GM21367 (cell line): Measurements from ENCODE around the gene EXOC7.
A peak's percentile ranks its signal among the peaks of the same experiment; 100 is the strongest.

Source experiments
- ATAC-seq: cut with Tn5 transposase; IDR thresholded peaks from one replicate; pipeline ENCODE4 v1.9.1; 2021; ENCODE audit not compliant: unreplicated experiment

EXOC7 gene, protein sequence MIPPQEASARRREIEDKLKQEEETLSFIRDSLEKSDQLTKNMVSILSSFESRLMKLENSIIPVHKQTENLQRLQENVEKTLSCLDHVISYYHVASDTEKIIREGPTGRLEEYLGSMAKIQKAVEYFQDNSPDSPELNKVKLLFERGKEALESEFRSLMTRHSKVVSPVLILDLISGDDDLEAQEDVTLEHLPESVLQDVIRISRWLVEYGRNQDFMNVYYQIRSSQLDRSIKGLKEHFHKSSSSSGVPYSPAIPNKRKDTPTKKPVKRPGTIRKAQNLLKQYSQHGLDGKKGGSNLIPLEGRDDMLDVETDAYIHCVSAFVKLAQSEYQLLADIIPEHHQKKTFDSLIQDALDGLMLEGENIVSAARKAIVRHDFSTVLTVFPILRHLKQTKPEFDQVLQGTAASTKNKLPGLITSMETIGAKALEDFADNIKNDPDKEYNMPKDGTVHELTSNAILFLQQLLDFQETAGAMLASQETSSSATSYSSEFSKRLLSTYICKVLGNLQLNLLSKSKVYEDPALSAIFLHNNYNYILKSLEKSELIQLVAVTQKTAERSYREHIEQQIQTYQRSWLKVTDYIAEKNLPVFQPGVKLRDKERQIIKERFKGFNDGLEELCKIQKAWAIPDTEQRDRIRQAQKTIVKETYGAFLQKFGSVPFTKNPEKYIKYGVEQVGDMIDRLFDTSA

DNA sequence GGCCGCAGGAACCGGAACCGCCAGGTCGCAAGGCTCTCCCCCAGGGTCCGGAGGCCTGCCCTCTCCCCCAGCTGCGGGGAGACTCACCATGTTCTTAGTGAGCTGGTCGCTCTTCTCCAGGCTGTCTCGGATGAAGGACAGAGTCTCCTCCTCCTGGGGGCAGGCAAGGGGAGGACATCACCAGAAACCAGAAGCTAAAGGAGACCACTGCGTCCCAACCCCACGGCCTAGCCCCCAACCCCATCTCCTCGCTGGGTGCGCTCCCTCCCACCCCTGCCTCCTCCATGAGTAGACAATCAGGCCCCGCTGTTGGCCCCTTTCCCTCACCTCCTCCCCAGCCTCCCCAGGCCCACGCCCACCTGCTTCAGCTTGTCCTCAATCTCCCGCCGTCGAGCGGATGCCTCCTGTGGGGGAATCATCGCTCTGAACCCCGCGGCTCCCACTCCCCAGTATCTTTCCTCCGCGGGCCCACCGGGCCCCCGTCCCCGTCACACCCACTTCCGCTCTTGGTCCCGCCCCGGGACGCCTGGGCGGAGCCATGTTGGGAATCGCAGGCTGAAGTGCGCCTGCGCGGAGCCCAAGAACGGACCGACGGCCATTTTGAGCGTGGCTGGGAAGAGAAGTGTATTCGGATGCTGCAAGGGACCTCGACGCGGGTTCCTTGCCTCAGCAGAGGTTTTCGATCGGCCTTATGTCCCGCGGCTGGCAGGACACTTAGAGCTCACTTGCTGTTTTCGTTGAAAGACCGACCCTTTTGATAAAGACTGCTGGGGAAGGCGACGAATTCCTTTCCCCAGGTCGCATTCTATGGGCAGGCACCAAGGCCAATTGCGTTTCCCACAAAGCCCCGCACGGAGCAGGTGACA lies at the start of gene EXOC7:
EXOC7 (minus strand) TSS at position 514 of the 866 bp plus-strand sequence; CDS start at position 419, 95 bp downstream.
- ATAC-seq, result peak; percentile 62

DNA sequence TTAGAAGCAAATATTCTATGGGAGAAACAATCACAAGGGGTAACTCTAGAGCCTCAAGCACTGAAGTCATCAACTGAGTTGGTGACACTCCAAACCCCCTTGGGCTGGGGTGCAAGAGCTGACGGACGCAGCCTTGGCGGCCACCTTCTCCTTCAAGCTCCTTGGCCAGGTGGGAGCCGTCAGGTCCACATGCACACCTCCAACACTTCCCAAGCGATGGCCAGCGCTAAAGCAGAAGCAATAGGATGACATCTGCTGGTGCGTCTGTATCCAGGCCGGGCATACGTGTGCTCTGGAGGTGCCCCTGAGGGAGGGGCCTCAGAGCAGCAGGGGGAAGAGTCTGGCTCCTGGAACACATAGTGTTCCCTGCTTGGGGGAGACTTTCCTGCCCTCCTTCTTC lies 49.6 kb upstream of the EXOC7 start:
- ATAC-seq, result no peak

DNA sequence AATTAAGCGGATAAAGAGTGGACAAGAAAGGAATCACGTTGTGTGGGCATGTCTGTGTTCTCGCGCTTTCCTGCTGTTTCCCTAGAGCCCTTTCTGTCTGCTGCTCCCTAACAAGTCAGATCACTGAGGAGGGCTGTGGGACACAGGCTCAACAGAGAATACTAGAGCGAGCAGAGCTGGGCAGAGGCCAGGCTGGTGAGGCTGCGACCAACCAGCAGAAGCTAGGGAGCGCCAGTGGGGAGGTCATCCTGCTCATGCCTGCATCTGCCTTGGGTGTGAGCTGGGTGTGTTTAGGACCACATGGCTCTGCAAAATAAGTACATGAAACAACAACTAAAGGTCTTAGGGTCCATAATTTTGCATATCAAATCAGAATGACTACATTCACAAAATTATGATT lies 49.0 kb upstream of the EXOC7 start:
- no peak for ATAC-seq

DNA sequence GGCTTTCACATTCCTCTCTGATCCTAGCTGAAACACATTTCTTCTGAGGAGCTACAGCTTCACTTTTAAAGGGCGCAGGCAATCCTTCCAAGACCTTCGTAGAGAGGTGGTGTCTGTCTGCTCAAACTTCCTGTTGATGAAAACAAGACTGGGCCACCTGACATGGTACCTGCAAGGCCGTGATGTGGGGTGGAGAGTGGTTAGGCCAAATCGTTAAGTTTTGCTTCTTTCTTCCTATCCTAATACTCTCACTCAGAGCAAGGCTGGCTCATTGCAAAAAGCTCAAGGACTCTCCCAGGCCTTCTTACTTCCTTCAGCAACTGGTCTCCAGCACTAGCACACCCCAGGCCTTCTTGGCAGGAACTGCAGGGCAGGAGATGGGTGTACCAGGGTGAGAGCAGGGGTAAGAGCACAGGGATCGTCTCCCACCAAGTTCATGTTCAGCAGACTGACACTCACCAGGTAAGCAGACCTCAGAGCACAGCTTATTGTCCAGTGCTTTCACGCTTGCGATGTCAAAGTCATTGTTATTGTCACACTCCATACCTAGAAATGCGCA lies 48.4 kb upstream of the EXOC7 start:
- no peak for ATAC-seq

DNA sequence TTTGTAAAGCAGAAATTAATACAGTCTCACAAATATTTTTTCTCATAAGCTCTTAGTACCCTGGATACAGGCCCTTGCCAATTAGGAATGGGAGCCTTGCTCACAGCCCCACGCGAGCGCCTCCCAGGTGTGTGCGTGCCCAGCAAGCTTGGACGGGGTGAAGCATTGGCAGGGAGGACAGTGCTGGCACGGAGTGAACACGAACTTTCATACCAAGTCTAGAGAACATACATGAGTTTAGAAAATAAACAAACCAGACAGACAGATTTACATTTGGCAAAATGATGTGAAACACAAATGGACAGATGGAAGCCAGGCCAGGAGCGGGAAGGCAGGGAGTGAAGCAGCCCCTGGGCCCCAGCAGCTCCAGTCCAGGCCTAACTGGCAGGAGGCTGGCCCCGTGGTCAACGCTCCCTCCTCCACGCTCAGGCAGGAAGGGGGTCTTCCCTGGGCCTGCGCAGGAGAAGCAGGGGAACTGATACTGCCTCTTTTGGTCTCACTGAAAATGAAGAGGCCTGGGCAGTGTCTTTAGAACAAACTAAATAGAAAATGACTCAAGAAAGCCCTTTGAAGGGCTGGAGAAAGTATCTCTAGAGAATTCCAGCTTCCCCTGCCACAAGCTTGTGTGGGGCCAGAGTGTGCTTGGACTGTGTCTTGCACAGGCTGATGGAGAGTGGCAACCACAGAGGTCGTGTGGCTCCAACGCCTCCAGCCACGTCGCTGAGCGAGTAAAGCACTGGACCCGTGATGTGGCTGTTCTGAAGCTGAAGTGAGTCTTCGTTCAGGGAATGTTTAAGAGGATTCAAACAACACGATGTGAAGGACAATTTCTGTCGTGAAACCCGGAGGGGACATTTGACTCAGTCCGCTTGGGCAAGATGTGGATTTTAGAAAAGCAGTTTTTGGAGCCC lies 47.4 kb upstream of the EXOC7 start:
- ATAC-seq, result no peak

DNA sequence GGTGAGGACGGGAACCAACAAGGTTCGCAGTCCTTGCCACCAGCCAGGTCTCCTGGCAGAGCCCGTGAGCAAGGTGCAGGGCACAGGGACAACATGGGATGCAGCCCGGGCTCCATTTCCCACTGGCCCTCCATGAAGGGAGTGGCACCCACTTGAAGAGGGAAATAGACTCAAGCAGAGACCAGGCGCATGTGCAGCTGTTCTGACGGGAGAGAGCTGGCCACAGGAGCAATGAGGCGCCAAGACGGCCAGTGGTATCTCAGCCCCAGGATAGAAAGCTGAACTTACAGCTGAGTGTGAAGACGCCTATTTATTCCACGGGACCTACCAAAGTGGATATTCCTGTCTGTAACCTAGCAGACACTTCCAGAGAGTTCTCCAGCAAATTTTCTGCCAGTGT lies 45.6 kb upstream of the EXOC7 start:
- no peak for ATAC-seq

DNA sequence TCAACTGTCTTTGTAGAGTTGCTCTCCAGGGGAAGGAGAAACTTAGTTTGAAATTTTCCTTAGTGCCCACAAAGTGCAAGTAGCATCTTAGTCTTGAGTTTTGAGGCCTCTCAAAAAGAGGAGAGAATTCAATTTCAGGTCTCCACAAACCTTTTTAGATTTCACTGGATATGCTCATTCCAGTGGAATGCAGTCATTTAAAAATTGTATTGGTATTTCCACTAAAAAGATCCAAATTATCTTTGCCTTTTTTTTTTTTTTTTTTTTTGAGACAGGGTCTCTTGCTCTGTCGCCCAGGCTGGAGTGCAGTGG lies 44.4 kb upstream of the EXOC7 start:
- no peak for ATAC-seq

DNA sequence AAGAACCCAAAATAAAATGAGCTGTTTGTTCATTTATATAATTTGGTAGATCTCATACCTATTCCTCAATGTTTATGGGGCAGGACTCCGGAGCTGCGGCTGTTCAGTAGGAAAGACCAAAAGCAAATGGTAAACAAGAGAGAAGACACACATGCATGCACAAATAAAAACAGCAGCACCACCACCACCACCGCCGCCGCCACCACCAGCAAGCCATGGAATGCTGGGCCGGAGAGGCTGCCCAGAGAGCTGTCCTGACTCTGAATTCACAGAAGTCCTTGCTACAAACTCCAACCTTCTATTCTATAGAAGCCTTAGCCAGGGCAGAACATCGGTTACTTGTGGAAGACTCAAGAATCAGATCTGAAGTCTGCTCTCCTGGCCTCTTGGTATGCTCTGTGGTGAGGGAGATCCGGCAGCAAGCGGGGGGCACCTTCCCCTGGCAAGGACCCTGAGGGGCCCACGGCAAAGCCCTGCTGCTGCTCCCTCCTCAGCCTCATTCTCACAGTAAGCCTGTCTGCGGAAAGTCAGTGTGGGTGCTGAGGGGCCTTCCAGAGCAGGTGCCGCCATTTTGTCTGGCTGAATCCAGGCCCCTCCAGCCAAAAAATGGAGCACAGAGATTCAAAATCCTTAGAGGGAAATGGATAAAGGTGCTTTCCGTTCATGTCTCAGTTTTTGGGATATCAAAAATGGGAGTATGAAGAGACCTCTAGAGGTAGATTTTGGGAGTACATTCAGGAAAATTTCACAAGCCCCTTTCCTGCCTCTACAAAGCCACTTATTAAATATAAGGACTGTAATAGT lies 43.8 kb upstream of the EXOC7 start:
- ATAC-seq, result no peak

DNA sequence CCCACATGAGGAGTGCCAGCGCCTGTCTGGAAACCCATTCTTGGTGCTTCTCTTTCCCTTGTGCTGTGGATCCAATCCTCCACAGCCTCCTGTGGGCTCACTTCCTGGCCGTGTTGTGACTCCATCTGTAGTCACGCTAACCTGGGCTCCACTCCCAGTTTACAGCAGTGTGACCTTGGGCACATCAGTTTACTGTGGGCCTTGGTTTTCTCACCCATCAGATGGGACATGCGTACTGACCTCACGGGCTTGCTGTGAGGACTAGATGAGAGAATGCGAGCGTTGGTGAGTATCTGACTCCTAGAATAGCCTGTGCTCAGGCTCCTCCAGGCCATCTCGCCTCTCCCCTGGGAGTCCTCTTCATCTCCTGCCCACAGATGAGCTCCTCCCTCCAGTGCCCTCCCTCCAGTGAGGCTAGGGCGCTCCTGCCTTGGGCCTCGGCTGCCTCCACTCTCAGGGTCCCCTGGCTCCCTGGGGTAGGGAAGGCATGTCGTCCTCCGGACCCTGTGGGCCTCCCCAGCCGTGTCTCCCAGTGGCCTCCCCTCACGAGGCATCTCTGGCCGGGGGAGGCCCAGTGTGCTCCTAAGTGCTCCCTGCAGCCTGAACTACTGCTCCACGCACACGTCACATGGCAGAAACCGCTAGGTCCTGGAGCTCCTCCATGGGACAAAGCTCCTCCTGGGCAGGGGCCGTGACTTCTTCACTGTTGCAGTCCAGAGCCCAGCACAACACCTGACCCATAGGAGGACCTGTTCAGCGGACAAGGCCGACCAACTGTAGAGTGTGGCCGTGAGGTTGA lies 42.7 kb upstream of the EXOC7 start:
- no peak for ATAC-seq

DNA sequence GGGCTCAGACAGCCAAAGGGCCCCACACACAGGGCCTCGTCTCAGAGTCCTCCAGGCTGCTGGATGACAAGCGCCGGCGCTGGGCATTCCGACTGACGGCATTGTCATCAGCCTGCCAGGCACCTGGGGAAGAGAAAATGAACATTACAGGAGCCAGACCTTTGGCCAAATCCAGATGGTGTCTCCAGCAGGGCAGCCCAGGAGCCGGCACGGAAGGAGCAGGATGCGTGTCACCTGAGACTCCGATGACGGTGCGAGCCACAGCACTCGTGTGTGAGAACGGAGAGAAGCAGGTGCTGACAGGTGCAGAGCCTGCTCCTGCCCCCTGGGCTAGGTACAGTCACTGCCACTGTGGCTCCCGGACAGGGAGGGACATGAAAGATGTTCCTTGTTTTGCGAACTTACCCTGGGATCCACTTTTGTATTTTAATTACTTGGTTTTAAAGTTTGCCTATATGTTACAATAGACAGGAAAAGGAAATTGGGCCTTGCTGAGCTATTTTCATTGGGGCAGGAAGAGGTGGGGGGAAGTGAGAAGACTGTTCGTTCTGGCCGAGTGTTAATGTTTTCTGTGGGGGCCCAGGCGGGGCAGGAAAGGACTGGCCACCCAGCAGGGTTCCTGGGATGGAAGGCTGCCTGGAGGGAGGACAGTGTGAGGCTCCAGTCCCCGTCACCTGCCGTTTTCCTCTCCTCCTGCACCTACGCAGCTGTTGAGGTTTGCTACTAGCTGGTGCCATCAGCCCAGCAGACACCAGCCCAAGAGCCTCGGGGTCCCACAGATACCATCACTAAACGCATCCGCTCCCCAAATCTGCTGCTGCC lies 41.9 kb upstream of the EXOC7 start:
- no peak for ATAC-seq

DNA sequence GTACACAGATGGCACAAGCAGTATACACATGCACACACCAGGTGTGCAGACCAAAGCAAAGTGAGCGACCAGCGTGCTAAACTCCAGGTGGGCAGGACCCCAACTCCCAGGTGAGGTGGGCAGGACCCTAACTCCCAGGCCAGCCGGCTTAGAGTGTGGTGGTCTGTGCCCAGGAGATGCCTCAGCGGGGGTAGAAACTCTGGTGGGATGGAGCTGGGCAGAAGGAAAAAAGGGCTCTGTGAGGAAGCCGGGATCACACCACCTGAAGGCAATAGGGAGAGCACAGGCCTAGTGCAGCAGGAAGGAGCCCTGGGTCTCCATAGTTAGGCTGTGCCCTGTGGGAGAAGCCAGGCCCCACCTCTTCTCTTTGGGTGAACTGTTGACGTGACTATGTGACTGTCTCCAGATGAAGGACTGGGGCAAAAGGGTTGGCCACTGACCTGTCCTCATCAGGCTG lies 39.0 kb upstream of the EXOC7 start:
- ATAC-seq, result no peak

DNA sequence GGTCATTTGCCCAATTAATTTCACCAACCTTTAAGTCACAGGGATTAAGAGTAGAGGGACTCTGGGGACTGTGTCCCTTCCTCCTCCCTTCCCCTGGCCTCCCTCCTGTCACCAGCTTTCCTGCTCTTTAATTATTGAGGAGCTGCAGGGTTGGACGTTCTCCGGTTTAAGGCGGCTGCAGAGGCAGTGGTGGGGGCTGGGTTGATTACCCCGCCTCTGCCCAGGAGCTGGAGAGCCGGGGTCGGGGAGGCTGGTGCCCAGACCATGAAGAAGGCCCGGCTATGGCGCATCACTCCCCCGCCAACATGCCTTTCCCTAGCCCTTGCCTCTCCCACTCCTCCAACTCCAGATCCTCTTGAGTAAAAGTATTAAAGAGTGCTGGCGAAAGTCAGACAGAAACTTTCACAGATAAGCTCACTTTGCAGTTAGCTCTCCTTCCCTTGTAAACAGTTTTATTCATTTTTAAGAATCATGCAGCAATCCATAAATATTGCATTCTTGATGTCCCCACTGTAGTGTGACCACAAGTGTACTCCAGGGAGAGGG lies 38.5 kb upstream of the EXOC7 start:
- ATAC-seq, result no peak

DNA sequence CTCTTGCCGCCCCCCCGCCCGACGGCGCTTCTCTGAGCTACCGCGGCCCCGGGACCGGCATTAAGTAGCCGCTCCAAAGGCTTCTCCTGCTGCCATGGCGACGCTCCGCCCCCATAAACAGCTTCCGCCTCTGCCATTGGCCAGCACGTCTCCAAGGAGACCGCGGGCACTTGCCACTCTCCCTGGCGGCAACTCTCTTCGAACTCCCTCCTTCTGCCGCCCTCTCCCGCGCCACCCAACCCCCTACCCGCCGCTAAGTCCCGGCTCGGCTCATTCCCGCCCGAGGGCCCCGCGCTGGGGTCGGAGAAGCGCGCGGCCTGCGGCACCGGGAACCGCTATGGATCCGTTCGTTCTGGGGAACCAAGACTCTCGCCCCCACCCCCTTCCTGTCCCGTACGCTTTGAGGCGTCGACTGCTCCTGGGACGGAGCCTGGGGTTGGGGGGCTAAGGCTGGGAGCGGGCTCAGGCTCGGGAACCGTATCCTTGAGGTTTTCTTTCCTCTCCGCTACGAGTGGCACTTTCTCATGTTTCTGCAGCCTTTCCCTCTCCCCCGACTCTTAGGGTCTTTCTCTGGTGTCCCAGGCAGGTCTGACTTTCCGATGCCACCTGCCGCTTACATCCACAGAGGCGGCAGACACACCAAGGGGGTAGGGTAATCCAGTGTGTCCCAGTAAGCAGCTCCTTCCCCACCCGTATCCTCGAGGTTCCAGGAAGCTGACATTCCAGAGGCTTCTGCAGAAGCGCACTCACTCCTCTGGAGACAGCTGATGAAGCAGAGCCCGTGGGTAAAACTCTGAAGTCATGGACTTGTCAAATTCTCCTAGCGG lies 37.8 kb upstream of the EXOC7 start, which contains the start of gene FOXJ1:
FOXJ1 (minus strand) TSS at position 34 of the 827 bp plus-strand sequence. CDS start 850 bp downstream, outside the sequence.
- ATAC-seq, result peak; percentile 55

DNA sequence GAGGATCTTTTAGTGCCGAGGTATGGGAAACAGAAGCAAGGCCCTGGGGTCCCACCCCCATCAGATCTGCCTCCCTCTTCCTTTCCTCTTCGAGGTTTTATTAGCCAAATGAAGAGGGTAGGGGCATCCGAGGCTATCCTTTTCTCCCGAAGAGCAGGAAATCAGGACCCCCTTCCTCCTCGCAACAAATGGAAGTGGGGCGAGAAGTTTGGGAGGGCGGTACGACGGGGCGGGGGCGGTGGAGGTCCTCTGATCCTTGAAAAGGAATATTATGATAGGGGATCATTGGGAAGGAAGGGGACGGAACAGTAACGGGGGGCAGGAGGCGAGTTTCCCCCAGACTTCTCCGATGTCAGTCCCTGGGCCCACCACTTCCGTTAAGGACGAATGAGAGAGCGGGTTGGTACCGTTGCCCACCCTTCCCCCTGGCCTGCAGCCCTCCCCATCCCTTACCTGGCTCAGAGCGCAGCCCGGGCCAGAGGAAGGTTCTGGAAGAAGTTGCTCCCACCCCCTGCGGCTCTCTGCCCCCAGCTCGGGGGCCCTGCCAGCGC lies 37.1 kb upstream of the EXOC7 start:
- ATAC-seq, result no peak

DNA sequence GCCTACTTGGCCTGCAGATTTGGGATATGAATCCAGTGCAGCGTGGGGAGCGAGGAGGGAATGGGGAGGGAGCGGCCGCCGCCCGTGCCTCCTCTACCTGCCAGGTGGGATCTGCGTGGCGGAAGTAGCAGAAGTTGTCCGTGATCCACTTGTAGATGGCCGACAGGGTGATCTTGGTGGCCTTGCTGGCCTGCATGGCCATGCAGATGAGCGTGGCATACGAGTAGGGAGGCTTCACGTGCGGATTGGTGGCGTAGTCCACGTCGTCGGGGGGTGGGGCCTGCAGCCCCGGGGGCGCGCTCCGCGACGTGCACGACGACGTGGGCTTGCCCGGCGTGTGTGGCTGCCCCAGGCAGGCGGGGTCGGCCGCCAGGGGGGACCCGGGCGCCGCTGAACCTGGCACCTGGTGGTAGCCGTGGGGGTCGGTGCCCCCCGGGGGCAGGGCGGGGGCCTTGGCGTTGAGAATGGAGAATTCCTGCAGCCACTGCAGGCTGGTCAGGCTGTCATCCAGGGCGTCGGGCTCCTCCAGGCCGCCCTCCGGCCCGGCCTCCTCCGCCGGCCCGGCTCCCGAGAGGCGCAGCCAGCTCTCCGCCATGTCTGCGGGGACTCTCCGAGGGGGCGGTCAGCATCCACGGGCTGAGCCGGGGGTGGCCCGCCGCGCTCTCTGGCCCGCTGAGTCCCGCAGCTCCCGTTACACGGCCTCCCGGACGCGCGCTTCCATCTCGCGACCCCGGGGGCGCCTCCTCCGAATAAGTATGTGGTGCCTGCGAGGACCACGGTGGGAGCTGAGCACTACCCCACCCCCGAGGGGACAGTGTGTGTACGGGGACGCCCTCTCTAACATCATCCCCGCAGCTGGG lies 36.4 kb upstream of the EXOC7 start:
- ATAC-seq, result no peak
